Brain microvascular endothelial cell (primary cell): ENCODE data around the gene SEMA3F.

Source experiments
- DNase-seq: peaks from one replicate; pipeline ENCODE4 v3.0.0-alpha.2; 2020
- H3K27ac ChIP-seq: fragments of 250-450 bp; sonication (Bioruptor Pico); 2 replicates; pipeline ENCODE4 v1.5.1; 2020; ENCODE audit warnings: mild to moderate bottlenecking, moderate library complexity
- H3K27me3 ChIP-seq: fragments of 250-450 bp; sonication (Bioruptor Pico); replicated peaks from 2 replicates; pipeline ENCODE4 v1.5.1; 2020; ENCODE audit warnings: mild to moderate bottlenecking
- H3K36me3 ChIP-seq: fragments of 250-450 bp; sonication (Bioruptor Pico); replicated peaks from 2 replicates; pipeline ENCODE4 v1.5.1; 2020; ENCODE audit warnings: mild to moderate bottlenecking
- H3K4me3 ChIP-seq: 2 replicates; pipeline ENCODE4 v1.5.1; 2011; ENCODE audit warnings: low read depth, mild to moderate bottlenecking, control low read depth, low read length, moderate library complexity
- CTCF ChIP-seq: IDR thresholded peaks from 2 replicates; pipeline ENCODE4 v1.5.1; 2011; ENCODE audit warnings: low read depth, mild to moderate bottlenecking, moderate library complexity, low read length, control low read depth, inconsistent platforms; ENCODE audit errors: missing control alignments
- in situ Hi-C: cut with HindIII; loops from 2 replicates; pipeline ENCODE4 v1.10.0; 2017; ENCODE audit warnings: low sequenced_read_pairs, low pct_ligation_motif_present

SEMA3F gene

GRCh38 chr3:50203809-50204803, 49.0 kb downstream of the SEMA3F start:
- Histone ChIP-seq H3K36me3 (no peaks in the 10 kb centered on the region), H3K27ac (no peak overlapping the region), H3K4me3 (no peak overlapping the region), H3K27me3 (peaks cover 36% of the 10 kb centered on the region)
- in situ Hi-C loops, result no loop called here
- no peak for DNase-seq
- no peak for TF ChIP-seq CTCF

DNA sequence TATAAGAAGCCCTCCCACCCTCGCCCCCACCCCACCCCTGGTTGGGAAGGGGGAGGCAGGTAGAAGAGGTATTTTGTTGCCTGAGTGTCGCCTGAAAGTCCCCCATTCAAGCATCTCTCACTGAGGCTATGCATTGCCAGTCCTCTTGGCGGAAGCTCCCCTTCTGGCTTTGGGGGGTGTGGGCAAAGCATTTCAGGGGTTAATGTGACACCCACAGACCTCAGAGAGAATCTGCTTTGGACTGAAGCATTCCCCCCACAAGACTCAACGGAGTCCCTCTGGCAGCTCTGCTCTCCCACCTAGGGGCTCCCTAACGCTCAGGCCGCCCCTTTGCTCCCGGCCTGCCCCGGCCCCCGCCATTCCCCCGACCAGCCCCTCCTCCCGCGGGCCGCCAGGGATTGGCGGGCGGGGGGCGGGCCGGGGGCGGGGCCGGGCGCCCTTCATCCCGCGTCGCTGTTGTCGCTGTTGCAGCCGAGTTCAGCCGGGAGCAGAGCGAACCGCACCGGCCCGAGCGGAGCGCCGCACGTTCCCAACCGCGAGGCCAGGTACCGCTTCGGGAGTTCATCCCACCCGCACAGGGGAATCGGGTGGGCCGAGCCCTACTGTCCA, 49.8 kb downstream of the SEMA3F start, which contains the start of gene SLC38A3:
Gene SLC38A3 (plus strand): TSS at position 468 of the 609 bp plus-strand sequence. CDS start 8,929 bp downstream, outside the sequence.
- Histone ChIP-seq H3K27me3 (peaks cover 36% of the 10 kb centered on the region), H3K27ac (no peak within 1 kb of the TSS), H3K4me3 (peak within 1 kb of the TSS; percentile 39), H3K36me3 (no peaks in the 10 kb centered on the region)
- TF ChIP-seq CTCF, result no peak
- in situ Hi-C loops, result no loop called here
- no peak for DNase-seq

DNA sequence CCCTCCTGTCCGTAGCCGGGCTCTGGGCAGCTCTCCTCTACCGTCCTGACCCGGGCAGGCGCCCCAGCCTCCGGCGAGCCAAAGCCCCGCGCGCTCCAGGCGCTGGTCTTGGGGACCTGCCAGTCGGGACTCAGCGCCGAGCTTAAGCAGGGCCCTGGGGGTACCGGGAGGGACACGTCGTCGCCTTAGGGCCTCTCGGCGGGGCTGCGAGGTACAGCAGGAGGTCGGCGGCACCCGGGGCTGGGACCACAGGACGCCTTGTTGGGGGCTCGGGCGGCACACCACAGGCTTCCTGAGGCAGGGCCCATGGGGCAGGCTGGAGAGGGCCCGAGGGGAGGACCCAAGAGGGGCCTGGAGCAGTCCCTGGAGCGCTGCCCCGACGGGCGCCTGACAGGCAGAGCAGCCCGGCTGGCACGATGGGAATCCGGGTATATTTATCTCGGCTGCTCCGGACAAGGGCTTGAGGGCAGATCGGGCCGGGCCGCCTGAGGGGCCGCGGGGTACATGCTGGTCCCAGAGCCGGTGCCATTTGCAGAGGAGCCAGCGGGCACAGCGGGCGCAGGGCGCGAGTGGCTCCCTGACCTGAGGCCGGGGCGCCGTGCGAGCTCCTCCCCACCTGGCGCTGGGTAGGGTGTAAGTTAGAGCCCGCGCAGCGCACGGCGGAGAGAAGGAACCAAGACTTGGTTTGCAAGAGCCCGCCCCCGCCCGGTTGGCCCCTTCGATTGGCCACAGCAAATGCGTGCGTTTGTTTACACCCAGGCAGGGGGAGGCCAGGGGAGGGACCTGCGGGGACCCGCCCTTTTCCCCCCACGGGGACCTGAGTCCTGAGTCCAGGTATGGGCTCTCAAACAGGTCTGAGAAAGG, 50.5 kb downstream of the SEMA3F start:
- no peak overlapping the region for H3K27ac ChIP-seq
- H3K36me3 ChIP-seq, result no peaks in the 10 kb centered on the region
- in situ Hi-C loops, result no loop called here
- H3K4me3 ChIP-seq, result peak overlapping the region; percentile 39
- H3K27me3 ChIP-seq, result peaks cover 36% of the 10 kb centered on the region
- no peak for DNase-seq
- no peak for TF ChIP-seq CTCF

DNA sequence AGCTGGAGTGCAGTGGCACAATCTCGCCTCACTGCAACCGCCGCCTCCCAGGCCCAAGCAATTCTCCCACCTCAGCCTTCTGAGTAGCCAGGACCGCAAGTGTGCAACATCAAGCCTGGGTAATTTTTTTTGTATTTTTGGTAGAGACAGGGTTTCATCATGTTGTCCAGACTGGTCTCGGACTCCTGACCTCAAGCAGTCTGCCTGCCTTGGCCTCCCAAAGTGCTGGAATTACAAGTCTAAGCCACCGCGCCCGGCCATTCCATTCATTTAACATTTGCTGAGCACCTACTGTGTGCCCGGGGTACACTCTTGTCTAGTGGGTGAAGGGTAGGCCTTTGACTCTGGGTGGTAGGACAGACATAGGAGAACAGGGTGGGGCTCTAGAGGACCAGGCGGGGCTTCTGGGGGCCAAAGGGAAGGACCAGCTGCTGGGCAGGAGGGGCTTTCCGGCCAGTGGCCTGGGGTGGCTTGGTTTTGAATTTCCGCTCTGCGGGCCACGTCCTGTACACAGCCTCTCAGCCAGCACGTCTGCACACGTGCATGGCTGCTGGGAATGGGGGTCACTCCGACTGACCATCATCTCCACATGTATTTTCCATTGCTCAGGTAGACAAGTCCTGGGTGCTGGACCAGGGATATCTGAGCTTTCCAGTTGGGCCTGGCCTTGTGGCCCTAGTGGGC, 52.4 kb downstream of the SEMA3F start:
- Histone ChIP-seq H3K27ac (no peak overlapping the region), H3K36me3 (no peaks in the 10 kb centered on the region), H3K27me3 (peaks cover 33% of the 10 kb centered on the region), H3K4me3 (no peak overlapping the region)
- TF ChIP-seq CTCF, result no peak
- in situ Hi-C loops, result no loop called here
- DNase-seq, result no peak

DNA sequence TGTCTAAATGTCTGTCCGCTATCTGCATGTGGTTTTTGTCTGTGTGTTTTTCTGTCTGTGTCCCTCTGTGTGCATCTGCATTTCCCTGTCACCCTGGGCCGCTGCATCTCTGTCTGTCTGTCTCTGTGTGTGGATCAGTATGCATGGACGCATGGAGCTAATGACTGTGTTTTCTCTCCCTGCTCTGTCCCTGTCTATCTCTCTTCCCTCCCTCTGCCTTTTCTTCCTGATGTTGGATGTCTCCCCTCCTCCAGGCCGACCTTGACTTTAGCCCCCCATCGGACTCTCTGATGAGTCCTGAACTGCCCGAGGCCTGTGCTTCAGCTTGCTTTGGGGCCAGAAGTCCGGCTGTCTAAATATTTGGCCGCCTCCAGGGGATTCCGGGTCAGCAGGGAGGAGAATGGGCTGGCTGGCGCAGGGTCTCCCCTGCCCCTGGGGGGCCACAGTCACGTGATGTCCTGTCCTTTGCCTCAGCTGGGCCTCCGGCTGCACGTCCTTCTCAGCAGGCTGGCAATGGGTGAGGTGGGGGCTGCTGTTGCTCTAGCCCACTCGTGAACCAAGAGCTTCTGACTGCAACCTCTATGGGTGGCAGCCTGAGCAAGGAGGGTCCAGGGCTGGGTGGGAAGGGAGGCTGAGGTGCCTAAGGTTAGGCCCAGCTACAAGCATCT, 53.7 kb downstream of the SEMA3F start:
- Histone ChIP-seq H3K27ac (no peak overlapping the region), H3K27me3 (peaks cover 20% of the 10 kb centered on the region), H3K4me3 (no peak overlapping the region), H3K36me3 (no peaks in the 10 kb centered on the region)
- in situ Hi-C loops, result no loop called here
- DNase-seq, result no peak
- no peak for TF ChIP-seq CTCF
